HG02610 (cell line): ENCODE measurements around the gene BPIFB1.

Source experiments
- ATAC-seq: cut with Tn5 transposase; IDR thresholded peaks from one replicate; pipeline ENCODE4 v1.9.1; 2021; ENCODE audit warnings: mild to moderate bottlenecking, moderate library complexity; ENCODE audit not compliant: unreplicated experiment

BPIFB1 gene

GRCh38 chr20:33291830-33292355 lies 8.9 kb downstream of the BPIFB1 start:
- ATAC-seq = no peak

- no peak for ATAC-seq
These were observed 13.2 kb downstream of the BPIFB1 start for GRCh38 chr20:33296206-33296605.

- no peak for ATAC-seq
These were observed 15.4 kb downstream of the BPIFB1 start for GRCh38 chr20:33298391-33298790.

GRCh38 chr20:33299111-33299603 lies 16.1 kb downstream of the BPIFB1 start:
- ATAC-seq = no peak

- no peak for ATAC-seq
These were observed 18.3 kb downstream of the BPIFB1 start for GRCh38 chr20:33301192-33301930.

GRCh38 chr20:33303595-33303994 lies 20.6 kb downstream of the BPIFB1 start:
- ATAC-seq = no peak

- no peak for ATAC-seq
These were observed 21.0 kb downstream of the BPIFB1 start for GRCh38 chr20:33304046-33304445.

GRCh38 chr20:33305589-33306057 lies 22.6 kb downstream of the BPIFB1 start:
- no peak for ATAC-seq

GRCh38 chr20:33306228-33306627 lies 23.2 kb downstream of the BPIFB1 start:
- no peak for ATAC-seq

- no peak for ATAC-seq
These were observed 23.8 kb downstream of the BPIFB1 start for GRCh38 chr20:33306807-33307206.

- ATAC-seq = no peak
These were observed 25.7 kb downstream of the BPIFB1 start for GRCh38 chr20:33308668-33309067.

- no peak for ATAC-seq
These were observed 26.6 kb downstream of the BPIFB1 start for GRCh38 chr20:33309631-33310030.

GRCh38 chr20:33310327-33310899 lies 27.4 kb downstream of the BPIFB1 start:
- ATAC-seq = no peak

- ATAC-seq = no peak
These were observed 28.0 kb downstream of the BPIFB1 start for GRCh38 chr20:33311011-33311410.

- no peak for ATAC-seq
These were observed 29.0 kb downstream of the BPIFB1 start for GRCh38 chr20:33311996-33312395.

- no peak for ATAC-seq
These were observed 29.6 kb downstream of the BPIFB1 start for GRCh38 chr20:33312583-33312982.

- ATAC-seq = no peak
These were observed 30.8 kb downstream of the BPIFB1 start for GRCh38 chr20:33313686-33314314.

- no peak for ATAC-seq
These were observed 33.3 kb downstream of the BPIFB1 start for GRCh38 chr20:33316343-33316742.

- ATAC-seq = no peak
These were observed 33.9 kb downstream of the BPIFB1 start for GRCh38 chr20:33316958-33317357.

- ATAC-seq = no peak
These were observed 34.5 kb downstream of the BPIFB1 start for GRCh38 chr20:33317424-33318095.

- no peak for ATAC-seq
These were observed 35.0 kb downstream of the BPIFB1 start for GRCh38 chr20:33318096-33318429.
